ENCODE measurements around the gene ALG5.
A peak's percentile ranks its signal among the peaks of the same experiment; 100 is the strongest.

The ALG5 gene

GRCh38 chr13:36975172-36975571 lies 24.0 kb downstream of the ALG5 start:
- DNase-seq = no peak

GRCh38 chr13:36973621-36974295 lies 25.4 kb downstream of the ALG5 start:
- no peak for DNase-seq

- DNase-seq = no peak
Measured at GRCh38 chr13:36973009-36973408, 26.1 kb downstream of the ALG5 start.

GRCh38 chr13:36966404-36966803 lies 32.7 kb downstream of the ALG5 start:
- DNase-seq = no peak

- DNase-seq = no peak
Measured at GRCh38 chr13:36965767-36966166, 33.4 kb downstream of the ALG5 start.

- no peak for DNase-seq
Measured at GRCh38 chr13:36959456-36960116, 39.6 kb downstream of the ALG5 start.

- no peak for DNase-seq
Measured at GRCh38 chr13:36954542-36954941, 44.6 kb downstream of the ALG5 start.

GRCh38 chr13:36950920-36951319 lies 48.2 kb downstream of the ALG5 start:
- no peak for DNase-seq

GRCh38 chr13:36950330-36950729 lies 48.8 kb downstream of the ALG5 start:
- DNase-seq = no peak

- no peak for DNase-seq
Measured at GRCh38 chr13:36945078-36945477, 54.1 kb downstream of the ALG5 start.

GRCh38 chr13:36925603-36926002 lies 73.5 kb downstream of the ALG5 start:
- no peak for DNase-seq

GRCh38 chr13:36924001-36924400 lies 75.1 kb downstream of the ALG5 start:
- DNase-seq = no peak

- no peak for DNase-seq
Measured at GRCh38 chr13:36921631-36922301, 77.4 kb downstream of the ALG5 start.

- no peak for DNase-seq
Measured at GRCh38 chr13:36920616-36921185, 78.4 kb downstream of the ALG5 start.

- peak; percentile 45 for DNase-seq
Measured at GRCh38 chr13:36919833-36920615, 79.1 kb downstream of the ALG5 start, which contains the start of gene SMAD9. SMAD9 (minus strand) TSS chr13:36920238; CDS start chr13:36879689, 40,549 bp downstream.

- DNase-seq = peak; percentile 26
Measured at GRCh38 chr13:36919171-36919832, 79.8 kb downstream of the ALG5 start.

- DNase-seq = no peak
Measured at GRCh38 chr13:36918246-36919131, 80.7 kb downstream of the ALG5 start.

- no peak for DNase-seq
Measured at GRCh38 chr13:36917311-36917710, 81.8 kb downstream of the ALG5 start.

GRCh38 chr13:36915896-36916640 lies 83.1 kb downstream of the ALG5 start:
- DNase-seq = no peak

GRCh38 chr13:36915106-36915505 lies 84.0 kb downstream of the ALG5 start:
- DNase-seq = no peak

GRCh38 chr13:36914648-36915047 lies 84.5 kb downstream of the ALG5 start:
- no peak for DNase-seq
